IMR-90 (cell line): ENCODE measurements around the gene RAPH1. TPM values are rescaled to one million over a fixed set of nuclear protein-coding genes. Genes with fewer than 3 reads are reported as not detected.

Experiments
- ATAC-seq: fragments of 200-7000 bp; cut with Tn5 transposase; 2 replicates; pipeline ENCODE4 v1.9.1; 2020; ENCODE audit warnings: low read depth, mild to moderate bottlenecking, moderate library complexity
- BruUV-seq: library from RNA; stranded (reverse); fragments of 400-500 nt; replicated peaks from 2 replicates; lab custom pipeline; 2021; lab: Mats Ljungman, UMichigan
- CTCF ChIA-PET: fragments of 300-600 bp; formaldehyde crosslinking; extraction: SDS; loops from one replicate; lab custom pipeline; 2021; ENCODE audit warnings: antibody characterized with exemption; lab: Yijun Ruan, JAX
- POLR2A ChIA-PET: fragments of 300-600 bp; sonication (Branson Sonifier 250); formaldehyde crosslinking; loops from one replicate; lab custom pipeline; 2022; ENCODE audit warnings: antibody characterized with exemption; ENCODE audit not compliant: unreplicated experiment; lab: Charles Lee
- DNase-seq: peaks from one replicate; pipeline ENCODE4 v3.0.0; 2013
- H2AFZ ChIP-seq: replicated peaks from 2 replicates; pipeline ENCODE3; 2013; ENCODE audit warnings: low read length, mild to moderate bottlenecking; ENCODE audit not compliant: poor library complexity
- H2AK5ac ChIP-seq: 2 replicates; pipeline ENCODE4 v1.6.1; 2013; ENCODE audit warnings: low read depth, low read length, inconsistent platforms
- H2AK9ac ChIP-seq: replicated peaks from 2 replicates; pipeline ENCODE3; 2013; ENCODE audit warnings: mild to moderate bottlenecking, low read depth, low read length, moderate library complexity; ENCODE audit not compliant: poor library complexity
- H2BK120ac ChIP-seq: 2 replicates; pipeline ENCODE4 v1.6.1; 2013; ENCODE audit warnings: low read depth, low read length, inconsistent platforms
- H2BK15ac ChIP-seq: 3 replicates; pipeline ENCODE4 v1.6.1; 2013; ENCODE audit warnings: low read depth, low read length, inconsistent platforms
- H2BK20ac ChIP-seq: 2 replicates; pipeline ENCODE4 v1.6.1; 2013; ENCODE audit warnings: low read depth, mild to moderate bottlenecking, inconsistent platforms, low read length, moderate library complexity
- H2BK5ac ChIP-seq: 2 replicates; pipeline ENCODE4 v1.6.1; 2013; ENCODE audit warnings: mild to moderate bottlenecking, low read depth, low read length, inconsistent platforms; ENCODE audit not compliant: poor library complexity, severe bottlenecking
- H3K14ac ChIP-seq: replicated peaks from 2 replicates; pipeline ENCODE4 v1.6.1; 2013; ENCODE audit warnings: low read depth, low read length, inconsistent platforms
- H3K18ac ChIP-seq: 2 replicates; pipeline ENCODE4 v1.6.1; 2013; ENCODE audit warnings: low read depth, low read length, control low read depth
- H3K23ac ChIP-seq: 2 replicates; pipeline ENCODE4 v1.6.1; 2013; ENCODE audit warnings: low read depth, low read length, inconsistent platforms
- H3K27ac ChIP-seq: 2 replicates; pipeline ENCODE4 v1.5.1; 2013; ENCODE audit warnings: mild to moderate bottlenecking, control low read depth, low read length; ENCODE audit not compliant: insufficient read depth
- H3K27me3 ChIP-seq: 2 replicates; pipeline ENCODE4 v1.6.1; 2013; ENCODE audit warnings: low read length; ENCODE audit not compliant: control insufficient read depth, insufficient read depth
- H3K36me3 ChIP-seq: 2 replicates; pipeline ENCODE4 v1.6.1; 2013; ENCODE audit warnings: low read length, mixed read lengths; ENCODE audit not compliant: control insufficient read depth, insufficient read depth
- H3K4ac ChIP-seq: 2 replicates; pipeline ENCODE4 v1.6.1; 2013; ENCODE audit warnings: low read depth, low read length, inconsistent platforms
- H3K4me1 ChIP-seq: 2 replicates; pipeline ENCODE4 v1.6.1; 2013; ENCODE audit warnings: low read length, mixed read lengths; ENCODE audit not compliant: control insufficient read depth, insufficient read depth
- H3K4me2 ChIP-seq: 2 replicates; pipeline ENCODE4 v1.6.1; 2013; ENCODE audit warnings: low read depth, mild to moderate bottlenecking, control low read depth, low read length, moderate library complexity
- H3K4me3 ChIP-seq: 2 replicates; pipeline ENCODE4 v1.5.1; 2013; ENCODE audit warnings: low read depth, mild to moderate bottlenecking, control low read depth, low read length, moderate library complexity; ENCODE audit not compliant: insufficient read depth
- H3K56ac ChIP-seq: 2 replicates; pipeline ENCODE4 v1.6.1; 2013; ENCODE audit warnings: low read length, inconsistent platforms; ENCODE audit not compliant: insufficient read depth; ENCODE audit errors: extremely low read depth
- H3K79me1 ChIP-seq, 2 experiments: 2 replicates each; pipeline ENCODE4 v1.6.1; 2013; ENCODE audit warnings: low read length in 2 of 2, inconsistent platforms in 1 of 2, low read depth in 1 of 2
- H3K9ac ChIP-seq: 2 replicates; pipeline ENCODE4 v1.6.1; 2013; ENCODE audit warnings: low read depth, low read length, control low read depth
- H3K9me1 ChIP-seq: 2 replicates; pipeline ENCODE4 v1.6.1; 2013; ENCODE audit warnings: low read length, inconsistent platforms; ENCODE audit not compliant: insufficient read depth
- H3K9me3 ChIP-seq: 2 replicates; pipeline ENCODE4 v1.6.1; 2013; ENCODE audit warnings: low read length; ENCODE audit not compliant: control insufficient read depth, insufficient read depth
- H4K20me1 ChIP-seq: 2 replicates; pipeline ENCODE4 v1.6.1; 2013; ENCODE audit warnings: low read length, inconsistent platforms; ENCODE audit not compliant: insufficient read depth
- H4K5ac ChIP-seq: 2 replicates; pipeline ENCODE4 v1.6.1; 2013; ENCODE audit warnings: mild to moderate bottlenecking, low read depth, low read length, control low read depth
- H4K8ac ChIP-seq, 2 experiments: 2 replicates each; pipeline ENCODE4 v1.6.1; 2013; ENCODE audit warnings: low read depth in 2 of 2, low read length in 2 of 2, control low read depth in 1 of 2, inconsistent platforms in 1 of 2
- H4K91ac ChIP-seq: 2 replicates; pipeline ENCODE4 v1.6.1; 2013; ENCODE audit warnings: low read depth, low read length, inconsistent platforms; ENCODE audit not compliant: insufficient read depth
- BHLHE40 ChIP-seq: fragments of 150-350 bp; IDR thresholded peaks from 2 replicates; pipeline ENCODE4 v1.6.1; 2016; ENCODE audit warnings: mild to moderate bottlenecking, low read depth, low read length
- CHD1 ChIP-seq: IDR thresholded peaks from 2 replicates; pipeline ENCODE4 v1.6.1; 2012; ENCODE audit warnings: low read depth, low read length, improper control_type of control experiment
- WGBS, 2 experiments: methylation state at CpG; one replicate each; pipeline versions ENCODE4 v1.1.5 to v1.1.7; 2013; ENCODE audit warnings: missing lambda C conversion rate in 2 of 2; ENCODE audit not compliant: insufficient read length in 1 of 2; ENCODE audit errors: extremely low coverage in 2 of 2; 5-methylcytosine and 5-hydroxymethylcytosine counted together
- dilution Hi-C: fragments of 300-500 bp; cut with HindIII; formaldehyde crosslinking; loops from one replicate; pipeline ENCODE4 v1.14.3; 2018; ENCODE audit warnings: low sequenced_read_pairs; ENCODE audit not compliant: unreplicated experiment
- in situ Hi-C: fragments of 300-500 bp; cut with MboI; formaldehyde crosslinking; loops from 3 replicates; pipeline ENCODE4 v1.14.3; 2019; ENCODE audit warnings: low sequenced_read_pairs, inconsistent platforms, mixed read lengths
- intact Hi-C: fragments of 100-400 bp; cut with micrococcal nuclease; formaldehyde crosslinking; loops from 2 replicates; pipeline ENCODE4 v1.10.0; 2022
- polyA plus RNA-seq, 3 experiments: library from polyadenylated mRNA; depleted of rRNA; stranded (reverse); fragments of >200 nt; gene quantifications; 2 replicates each; pipeline ENCODE4 v1.2.3, GENCODE V29; 2012; ENCODE audit warnings: low replicate concordance in 1 of 3
- total RNA-seq: library from RNA; depleted of rRNA; stranded (reverse); fragments of >200 nt; gene quantifications from 2 replicates; pipeline ENCODE4 v1.2.3, GENCODE V29; 2012

RAPH1 gene
- total and polyA plus RNA-seq, 2 of the 4 experiments (the other 2 are of a cell fraction), result 7.5 to 15.1 TPM

GRCh38 chr2:203584784-203585183, 49.7 kb upstream of the RAPH1 start:
- Histone ChIP-seq H2BK15ac (no peak overlapping the region), H3K4me2 (no peak overlapping the region), H3K9ac (no peak overlapping the region), H4K8ac (no peak overlapping the region), H3K56ac (no peak overlapping the region), H3K9me3 (no peaks in the 10 kb centered on the region), H2BK5ac (no peak overlapping the region), H3K18ac (no peak overlapping the region), H3K9me1 (peaks cover 11% of the 10 kb centered on the region; the same call in 1 of the 2 replicates), H4K91ac (no peak overlapping the region), H2BK120ac (no peak overlapping the region), H3K79me1 (no peaks in the 10 kb centered on the region), H3K4ac (no peak overlapping the region), H3K4me3 (no peak overlapping the region), H3K4me1 (peaks cover 5% of the 10 kb centered on the region), H2BK20ac (no peak overlapping the region), H3K27me3 (no peaks in the 10 kb centered on the region), H4K20me1 (no peaks in the 10 kb centered on the region), H4K5ac (no peak overlapping the region), H3K36me3 (no peaks in the 10 kb centered on the region), H2AK9ac (no peak overlapping the region), H2AFZ (no peak overlapping the region), H3K14ac (no peak overlapping the region; the same call in 1 of the 2 replicates), H2AK5ac (no peak overlapping the region), H3K27ac (no peak overlapping the region), H3K23ac (no peak overlapping the region)
- POLR2A ChIA-PET, result no interaction called here
- TF ChIP-seq CHD1 (no peak), BHLHE40 (no peak)
- ATAC-seq (no peak), DNase-seq (no peak)
- intact Hi-C loops, result no loop called here
- CTCF ChIA-PET, result no interaction called here
- WGBS, 2 experiments, result no CpG with 5 or more reads among the region's 1 CpG
- BruUV-seq, result no TSS peak
- dilution Hi-C loops, result no loop called here
- in situ Hi-C loops, result no loop called here
